Measurements from ENCODE around the gene COLQ. TPM values are rescaled to one million over a fixed set of nuclear protein-coding genes. Genes with fewer than 3 reads are reported as not detected.

Gene COLQ
- total RNA-seq, 1 experiment from 2014 or later, result 1.3 TPM

GRCh38 chr3:15452961-15453360 is 68.5 kb downstream of the COLQ start:
- DNase-seq, result no peak
- Mint-ChIP-seq H3K4me3 (ENCODE audit: low read depth, unreplicated experiment) (no peak overlapping the region), H3K27ac (ENCODE audit: unreplicated experiment) (no peak overlapping the region), H3K36me3 (ENCODE audit: insufficient read depth, unreplicated experiment) (no peaks in the 10 kb centered on the region), H3K9me3 (ENCODE audit: low read depth, unreplicated experiment) (no peaks in the 10 kb centered on the region), H3K27me3 (ENCODE audit: unreplicated experiment) (no peaks in the 10 kb centered on the region), H3K4me1 (ENCODE audit: low read depth, unreplicated experiment) (no peaks in the 10 kb centered on the region)
- BruUV-seq (replicated peaks), result no TSS peak
- intact Hi-C loops (cut with micrococcal nuclease; ENCODE audit: unreplicated experiment), result no loop called here
- TF ChIP-seq CTCF (IDR thresholded peaks at IDR 0.05; ENCODE audit: unreplicated experiment), result no peak
- CTCF ChIA-PET, result interaction anchor here (0.7 kb wide), 1 partner anchor 157 kb away, joined by 4 read pairs; no protein-coding TSS in a partner anchor

- no TSS peak for BruUV-seq (replicated peaks)
- Mint-ChIP-seq H3K27ac (ENCODE audit: unreplicated experiment) (no peak overlapping the region), H3K36me3 (ENCODE audit: insufficient read depth, unreplicated experiment) (no peaks in the 10 kb centered on the region), H3K4me1 (ENCODE audit: low read depth, unreplicated experiment) (no peaks in the 10 kb centered on the region), H3K9me3 (ENCODE audit: low read depth, unreplicated experiment) (no peaks in the 10 kb centered on the region), H3K4me3 (ENCODE audit: low read depth, unreplicated experiment) (no peak overlapping the region), H3K27me3 (ENCODE audit: unreplicated experiment) (no peaks in the 10 kb centered on the region)
- TF ChIP-seq CTCF (IDR thresholded peaks at IDR 0.05; ENCODE audit: unreplicated experiment), result no peak
- no peak for DNase-seq
- intact Hi-C loops (cut with micrococcal nuclease; ENCODE audit: unreplicated experiment), result no loop called here
- CTCF ChIA-PET, result no interaction called here
Measured at GRCh38 chr3:15452156-15452555, 69.3 kb downstream of the COLQ start.

DNA sequence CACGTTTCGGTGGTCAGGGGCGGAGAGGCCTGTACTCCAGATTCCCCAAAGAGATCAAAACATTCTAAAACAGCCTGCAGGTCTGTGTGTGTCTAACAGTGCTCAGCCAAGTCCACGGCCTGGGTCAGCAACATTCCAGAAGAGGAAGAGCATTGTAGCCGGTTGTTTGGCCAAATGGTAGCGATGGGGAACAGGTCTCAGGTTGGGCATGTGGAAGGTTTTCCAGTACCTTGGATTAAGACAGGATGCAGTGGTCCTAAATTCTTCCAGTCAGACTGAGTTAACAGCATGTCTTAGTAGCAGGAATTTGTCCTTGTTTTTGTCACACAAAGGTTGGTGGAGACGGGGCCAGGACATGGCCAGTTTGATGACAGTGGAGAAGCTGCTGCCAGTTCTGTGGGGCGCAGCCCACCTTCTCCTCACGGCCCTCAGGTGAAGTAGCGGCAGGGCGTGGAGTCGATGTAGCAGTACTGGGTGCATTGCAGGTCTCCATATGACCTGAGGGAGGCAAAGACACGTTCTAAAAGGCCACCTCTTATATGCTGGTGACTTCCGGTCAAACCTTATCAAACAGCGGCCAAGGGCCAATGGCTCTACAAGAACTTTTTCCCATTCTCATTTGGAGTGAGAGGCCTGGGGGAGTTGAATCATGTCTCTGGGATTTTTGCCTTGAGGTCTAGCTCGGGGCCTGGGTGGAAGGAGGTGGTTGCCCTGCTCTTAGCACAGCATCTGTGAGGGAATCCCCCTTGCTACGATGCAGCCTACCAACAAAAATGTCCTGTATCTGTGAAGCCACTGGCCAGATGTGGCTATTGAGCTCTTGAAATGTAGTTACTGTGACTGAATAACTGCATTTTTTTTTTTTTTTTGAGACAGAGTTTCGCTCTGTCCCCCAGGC is 70.0 kb downstream of the COLQ start:
- BruUV-seq (replicated peaks), result no TSS peak
- CTCF ChIA-PET, result no interaction called here
- intact Hi-C loops (cut with micrococcal nuclease; ENCODE audit: unreplicated experiment), result no loop called here
- H3K36me3 Mint-ChIP-seq (ENCODE audit: insufficient read depth, unreplicated experiment), result no peaks in the 10 kb centered on the region
- DNase-seq, result no peak
- no peak for TF ChIP-seq CTCF (IDR thresholded peaks at IDR 0.05; ENCODE audit: unreplicated experiment)
- no peak overlapping the region for H3K4me3 Mint-ChIP-seq (ENCODE audit: low read depth, unreplicated experiment)
- no peaks in the 10 kb centered on the region for H3K4me1 Mint-ChIP-seq (ENCODE audit: low read depth, unreplicated experiment)
- no peaks in the 10 kb centered on the region for H3K9me3 Mint-ChIP-seq (ENCODE audit: low read depth, unreplicated experiment)
- no peaks in the 10 kb centered on the region for H3K27me3 Mint-ChIP-seq (ENCODE audit: unreplicated experiment)
- H3K27ac Mint-ChIP-seq (ENCODE audit: unreplicated experiment), result no peak overlapping the region

GRCh38 chr3:15450438-15451215 is 70.9 kb downstream of the COLQ start:
- intact Hi-C loops (cut with micrococcal nuclease; ENCODE audit: unreplicated experiment), result no loop called here
- CTCF ChIA-PET, result interaction anchor here (0.6 kb wide), 1 partner anchor 13 kb away, joined by 3 read pairs; no protein-coding TSS in a partner anchor
- Mint-ChIP-seq H3K27me3 (ENCODE audit: unreplicated experiment) (no peaks in the 10 kb centered on the region), H3K9me3 (ENCODE audit: low read depth, unreplicated experiment) (no peaks in the 10 kb centered on the region), H3K36me3 (ENCODE audit: insufficient read depth, unreplicated experiment) (no peaks in the 10 kb centered on the region), H3K4me1 (ENCODE audit: low read depth, unreplicated experiment) (no peaks in the 10 kb centered on the region), H3K4me3 (ENCODE audit: low read depth, unreplicated experiment) (no peak overlapping the region), H3K27ac (ENCODE audit: unreplicated experiment) (no peak overlapping the region)
- no peak for DNase-seq
- no peak for TF ChIP-seq CTCF (IDR thresholded peaks at IDR 0.05; ENCODE audit: unreplicated experiment)
- no TSS peak for BruUV-seq (replicated peaks)
